CD4-positive, alpha-beta T cell treated with Interleukin-12 subunit alpha and Interleukin-12 subunit beta, for 1 hour (primary cell): Measurements from ENCODE around the gene DARS1.
"Not testable (repeated sequence)": the region's sequence is repeated elsewhere in the genome, so short reads cannot be mapped to it uniquely, and the experiment has no call there.

Experiments
- DNase-seq: peaks from one replicate; pipeline ENCODE4 v3.0.0-alpha.2; 2020

DARS1 gene

GRCh38 chr2:135975702-135976101 is 9.7 kb downstream of the DARS1 start:
- DNase-seq: no peak

DNA sequence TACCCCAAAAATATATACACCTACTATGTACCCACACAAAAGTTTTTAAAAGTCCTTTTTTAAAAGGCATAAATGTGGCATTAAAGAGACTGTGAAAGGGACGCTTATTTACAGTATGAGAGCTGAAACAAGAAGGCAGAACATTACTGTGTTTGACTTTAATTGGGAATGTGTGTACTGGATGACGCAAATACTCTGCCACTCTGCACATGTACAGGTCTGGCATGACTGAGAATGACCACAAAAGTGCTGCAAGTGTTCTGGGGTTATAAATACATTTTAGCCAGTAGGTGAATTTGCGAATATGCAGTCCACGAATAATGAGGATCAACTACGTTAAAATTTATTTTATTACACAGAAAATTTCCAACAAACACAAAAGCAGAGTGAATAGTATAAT is 11.4 kb downstream of the DARS1 start:
- DNase-seq: no peak

DNA sequence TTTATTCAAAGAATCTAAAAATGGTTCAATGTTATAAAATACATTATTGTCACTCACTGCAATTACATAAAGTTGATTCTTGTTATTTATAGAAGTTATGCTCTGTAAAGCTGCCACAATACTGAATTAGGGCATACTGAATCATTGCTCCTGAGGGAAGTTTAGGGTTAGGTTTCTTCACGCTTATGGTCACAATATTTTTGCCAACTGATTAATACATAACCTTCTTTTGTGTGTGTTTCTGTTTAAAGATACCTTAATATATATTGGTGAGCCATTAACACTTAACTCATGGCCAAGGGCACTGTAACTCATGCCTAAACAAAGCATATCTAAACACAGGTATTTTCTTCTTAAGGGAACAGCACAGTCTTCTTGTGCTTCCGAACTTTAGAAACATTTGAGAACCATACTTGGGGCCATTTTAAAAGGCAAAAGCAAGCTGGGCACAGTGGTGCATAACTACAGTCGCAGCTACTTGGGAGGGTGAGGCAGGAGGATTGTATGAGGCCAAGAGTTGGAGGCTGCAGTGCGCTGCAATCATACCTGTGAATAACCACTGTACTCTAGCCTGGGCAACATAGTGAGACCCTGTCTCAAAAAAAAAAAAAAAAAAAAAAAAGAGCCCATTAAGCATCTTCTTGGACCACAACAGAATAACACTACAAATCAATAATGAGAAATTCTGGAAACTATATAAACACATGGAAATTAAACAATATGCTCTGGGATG is 15.6 kb downstream of the DARS1 start:
- no peak for DNase-seq

- no peak for DNase-seq
Observed at GRCh38 chr2:135965756-135966155, 19.7 kb downstream of the DARS1 start.

DNA sequence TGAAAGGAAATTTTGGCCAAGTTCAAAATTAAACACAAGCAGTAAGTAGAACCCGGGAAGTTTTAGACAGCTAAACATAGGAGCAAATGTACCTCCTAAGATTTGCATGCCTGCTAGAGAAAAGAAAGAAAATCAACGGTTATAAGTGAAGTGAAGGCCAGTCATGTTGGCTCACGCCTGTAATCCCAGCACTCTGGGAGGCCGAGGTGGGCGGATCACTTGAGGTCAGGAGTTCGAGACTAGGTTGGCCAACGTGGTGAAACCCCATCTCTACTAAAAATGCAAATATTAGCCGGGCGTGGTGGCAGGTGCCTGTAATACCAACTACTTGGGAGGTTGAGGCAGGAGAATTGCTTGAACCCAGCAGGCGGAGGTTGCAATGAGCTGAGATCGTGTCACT is 21.0 kb downstream of the DARS1 start:
- not testable (repeated sequence) for DNase-seq

DNA sequence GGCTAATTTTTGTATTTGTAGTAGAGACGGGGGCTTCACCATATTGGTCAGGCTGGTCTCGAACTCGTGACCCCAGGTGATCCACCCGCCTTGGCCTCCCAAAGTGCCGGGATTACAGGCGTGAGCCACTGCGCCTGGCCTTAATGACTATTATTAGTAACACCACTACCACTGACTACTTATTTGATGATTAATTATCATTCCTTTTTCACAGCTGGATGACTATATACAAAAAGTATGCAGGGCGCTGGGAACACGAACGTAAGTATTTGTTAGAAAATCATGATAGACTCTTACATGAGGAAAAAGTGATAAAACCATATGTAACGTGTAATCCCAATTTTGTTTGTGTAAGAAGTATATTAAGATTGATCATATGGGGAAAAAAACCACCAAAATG is 21.6 kb downstream of the DARS1 start:
- no peak for DNase-seq

- DNase-seq: peak; percentile 19
Observed at GRCh38 chr2:135962366-135963123, 22.9 kb downstream of the DARS1 start.

DNA sequence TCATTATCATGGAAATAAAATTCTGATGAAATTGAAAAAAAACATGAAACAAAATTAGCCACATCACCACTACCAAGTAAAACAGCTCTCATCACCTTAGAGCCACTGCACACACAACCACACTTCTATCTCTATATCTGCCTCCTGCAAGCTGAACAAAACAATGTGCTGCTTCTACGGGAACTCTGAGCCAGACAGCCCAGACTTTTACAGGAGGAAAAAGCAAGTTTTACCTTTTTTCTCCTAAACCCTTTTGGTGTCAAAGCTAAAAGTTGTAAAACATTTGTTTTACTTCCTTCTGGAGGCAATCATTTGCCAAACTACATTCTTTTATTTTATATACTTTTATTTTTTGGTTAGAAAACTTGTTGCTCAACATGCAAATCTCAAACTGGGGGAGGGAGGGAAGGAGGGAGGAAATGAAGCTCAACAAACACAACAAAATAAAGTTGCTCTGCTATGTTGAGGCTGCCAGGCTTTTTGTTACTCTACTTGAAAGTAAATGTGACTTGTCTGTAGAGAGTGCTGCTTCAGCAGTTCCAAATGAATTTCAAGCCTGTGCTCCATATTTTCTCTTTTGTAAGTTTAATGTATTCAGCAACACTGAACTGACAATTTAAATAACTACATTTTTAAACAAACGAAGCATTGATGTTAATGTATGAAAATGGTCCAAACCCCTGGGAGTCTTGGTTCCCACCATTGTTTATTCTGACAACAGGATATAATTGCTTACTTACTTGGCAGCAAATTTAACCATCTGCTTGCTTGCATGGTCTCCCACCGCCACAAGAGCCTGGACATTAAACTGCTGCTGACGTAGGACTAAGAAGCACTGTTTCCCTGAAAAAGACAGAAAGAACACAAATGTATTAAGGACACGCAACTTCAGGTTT is 24.5 kb downstream of the DARS1 start:
- DNase-seq: peak; percentile 52

DNA sequence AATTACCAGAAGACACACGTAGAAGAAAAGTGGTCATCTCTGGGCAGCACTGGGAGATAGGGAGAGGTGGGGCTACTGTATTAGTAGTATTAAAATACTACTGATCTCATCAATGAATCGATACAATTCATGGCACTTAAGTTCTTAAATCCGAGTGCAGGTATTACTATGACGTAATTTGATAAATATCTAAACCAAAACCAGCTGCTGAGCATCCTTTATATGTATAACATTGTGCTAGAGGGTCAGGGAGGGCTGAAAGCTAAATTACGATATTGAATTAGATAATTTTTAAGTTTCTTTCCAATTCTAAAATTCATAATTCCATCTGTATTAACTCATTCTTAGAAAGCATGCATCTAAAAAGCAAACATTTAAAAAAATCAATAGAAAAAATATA is 25.3 kb downstream of the DARS1 start:
- peak; percentile 8 for DNase-seq

DNA sequence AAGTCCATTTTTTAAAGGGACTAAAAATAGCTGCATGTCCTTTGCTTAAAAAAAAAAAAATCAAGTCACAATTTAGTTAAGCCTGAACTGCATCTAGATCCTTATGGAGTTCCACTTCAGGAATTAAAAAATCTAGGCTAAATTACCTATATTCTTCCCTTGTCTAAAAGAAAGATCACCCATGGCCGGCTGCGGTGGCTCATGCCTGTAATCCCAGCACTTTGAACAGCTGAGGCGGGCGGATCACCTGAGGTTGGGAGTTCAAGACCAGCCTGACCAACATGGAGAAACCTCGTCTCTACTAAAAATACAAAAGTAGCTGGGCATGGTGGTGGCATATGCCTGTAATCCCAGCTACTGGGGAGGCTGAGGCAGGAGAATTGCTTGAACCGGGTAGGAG is 26.5 kb downstream of the DARS1 start:
- not testable (repeated sequence) for DNase-seq

DNA sequence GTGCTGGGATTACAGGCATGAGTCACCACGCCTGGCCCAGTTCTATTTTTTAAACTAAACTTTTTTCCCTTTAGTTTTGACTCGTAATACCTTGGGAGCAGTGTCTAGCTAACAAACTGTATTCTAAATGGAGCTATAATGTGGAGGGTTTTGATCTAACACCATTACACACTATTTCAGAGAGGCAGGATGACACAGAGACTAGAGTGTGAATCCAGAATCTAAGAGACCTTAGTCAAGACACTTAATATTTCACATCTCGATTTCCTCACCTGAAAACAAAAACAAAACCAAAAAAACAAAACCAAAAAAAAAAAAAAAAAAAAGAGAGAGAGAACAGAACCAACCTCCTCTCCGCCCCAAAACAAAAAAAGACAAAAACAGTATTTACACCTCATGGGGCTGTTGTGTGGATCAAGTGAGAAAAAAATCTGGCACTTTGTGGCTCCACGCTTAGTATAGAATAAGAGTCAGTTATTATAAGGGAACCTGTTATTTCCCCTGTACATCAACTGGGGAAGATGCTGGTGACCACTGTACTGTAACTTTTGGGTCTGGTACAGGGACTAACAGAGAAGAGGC is 31.3 kb downstream of the DARS1 start:
- peak; percentile 34 for DNase-seq

- no peak for DNase-seq
Observed at GRCh38 chr2:135952891-135953290, 32.5 kb downstream of the DARS1 start.

GRCh38 chr2:135951041-135951583 is 34.3 kb downstream of the DARS1 start:
- DNase-seq: no peak

- DNase-seq: no peak
Observed at GRCh38 chr2:135949451-135950234, 35.8 kb downstream of the DARS1 start.

DNA sequence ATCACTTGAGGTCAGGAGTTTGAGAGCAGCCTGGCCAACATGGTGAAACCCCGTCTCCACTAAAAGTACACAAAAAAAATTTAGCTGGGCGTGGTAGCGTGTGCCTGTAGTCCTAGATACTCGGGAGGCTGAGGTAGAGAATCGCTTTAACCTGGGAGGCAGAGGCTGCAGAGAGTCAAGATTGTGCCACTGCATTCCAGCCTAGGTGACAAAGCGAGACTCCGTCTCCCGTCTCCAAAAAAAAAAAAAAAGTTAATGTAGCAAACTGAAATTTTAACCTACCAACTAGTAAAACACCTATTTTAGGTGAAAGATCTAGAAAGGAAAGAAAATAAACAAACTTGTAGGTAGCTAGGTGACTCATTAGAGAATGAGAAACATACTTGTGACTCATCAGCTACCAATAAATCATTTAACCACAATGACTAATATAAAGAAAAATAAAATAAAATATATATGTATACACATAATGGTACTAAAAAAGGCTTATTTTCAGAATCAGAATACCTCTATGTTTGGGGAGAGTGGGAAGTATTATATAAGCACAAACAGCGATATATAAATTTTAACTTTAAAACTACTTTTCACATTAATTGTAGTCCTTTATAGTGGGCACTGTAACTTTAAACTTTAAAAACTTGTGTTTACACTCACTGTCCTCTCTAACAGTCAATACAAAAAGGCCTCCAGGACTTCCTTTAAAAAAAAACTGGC is 36.6 kb downstream of the DARS1 start:
- peak; percentile 47 for DNase-seq

DNA sequence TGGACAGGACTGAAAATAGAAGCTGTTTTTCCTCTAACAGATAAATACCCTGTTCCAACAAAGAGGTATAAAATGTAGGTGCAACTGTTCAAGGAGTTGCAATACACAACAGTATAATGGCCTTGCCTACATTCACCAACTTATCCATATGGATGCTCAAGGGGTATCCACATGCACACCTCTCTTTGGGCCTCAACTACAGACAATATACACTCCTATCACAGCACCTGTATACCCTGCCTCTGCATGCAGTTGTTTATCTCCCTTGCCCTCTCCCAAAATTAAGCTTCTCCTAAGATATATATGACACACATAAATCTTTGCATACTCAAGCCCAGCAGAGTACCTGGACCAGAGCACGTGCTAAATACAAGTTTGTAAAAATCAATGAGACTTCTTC is 37.3 kb downstream of the DARS1 start:
- DNase-seq: no peak

- no peak for DNase-seq
Observed at GRCh38 chr2:135947483-135947882, 37.9 kb downstream of the DARS1 start.

DNA sequence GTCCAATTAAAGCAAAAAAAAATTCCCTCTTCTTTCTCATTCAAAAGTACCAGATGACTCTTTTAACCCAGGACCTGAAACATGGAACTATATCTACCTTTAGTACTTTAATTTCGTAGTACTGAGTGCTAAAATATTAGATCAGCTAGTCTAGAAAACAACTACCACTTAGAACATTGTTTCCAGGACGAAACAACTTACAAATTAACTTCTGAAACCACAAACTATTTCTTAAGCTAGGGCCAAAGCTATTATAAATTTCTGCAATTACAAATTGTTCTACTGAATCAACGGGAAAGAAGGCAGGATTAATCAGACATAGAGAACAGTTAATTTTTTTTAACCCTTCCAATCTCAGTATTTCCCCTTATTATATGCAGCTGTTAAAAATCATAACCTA is 39.9 kb downstream of the DARS1 start:
- no peak for DNase-seq

DNA sequence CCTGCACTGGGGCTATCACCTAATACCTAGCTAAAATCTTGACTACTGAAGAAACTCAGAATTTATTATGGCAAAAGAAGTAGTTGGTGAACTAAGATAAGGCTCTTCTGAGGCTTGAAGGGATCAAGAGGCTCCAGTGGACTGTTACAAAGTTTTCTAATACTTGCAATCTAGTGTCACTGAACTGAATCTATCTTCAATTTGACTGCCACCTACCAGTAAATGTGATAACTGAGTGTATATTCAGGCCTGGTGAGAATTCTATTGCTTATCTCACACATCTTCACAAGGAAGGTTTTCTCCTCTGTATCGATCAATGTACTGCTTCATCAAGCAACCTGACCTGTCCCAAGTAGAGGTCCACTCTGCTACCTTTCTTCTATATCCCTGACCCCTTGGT is 40.8 kb downstream of the DARS1 start:
- no peak for DNase-seq

DNA sequence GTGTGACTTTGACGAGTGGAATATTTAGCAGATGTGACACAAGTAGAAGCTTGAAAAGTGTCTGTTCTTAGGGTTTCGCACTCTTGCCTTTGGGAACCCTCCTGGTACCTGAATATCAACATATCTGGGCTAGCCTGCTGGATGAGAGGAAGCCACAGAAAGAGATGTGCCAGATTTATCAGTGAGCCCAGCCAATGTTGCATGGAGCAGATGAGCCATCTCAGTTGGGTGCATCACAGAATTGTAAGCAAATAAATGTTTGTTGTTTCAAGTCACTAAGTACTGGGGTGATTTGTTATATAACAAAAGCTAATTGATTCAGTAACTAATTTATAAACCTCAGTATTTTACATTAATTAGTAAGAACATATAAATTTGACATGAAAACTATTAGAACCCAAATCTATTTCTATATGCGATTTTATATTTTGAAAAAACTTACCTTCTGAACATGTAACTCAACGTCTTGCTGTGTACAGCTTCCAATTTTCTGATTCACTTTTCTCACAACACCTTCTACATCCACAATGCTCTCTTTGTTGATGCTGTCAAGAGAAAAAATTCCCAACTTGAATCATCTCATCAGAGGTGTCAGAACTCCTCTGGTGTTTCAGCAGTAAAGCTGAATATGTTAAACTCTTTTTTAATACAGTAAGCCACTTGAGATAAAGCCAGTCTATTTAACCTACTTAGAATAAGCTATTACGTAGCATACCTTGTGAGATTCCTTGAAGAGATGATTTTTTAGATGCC is 42.3 kb downstream of the DARS1 start:
- DNase-seq: no peak

- no peak for DNase-seq
Observed at GRCh38 chr2:135936524-135936923, 48.9 kb downstream of the DARS1 start.
